Testis (tissue), 3 donors: ENCODE measurements around the gene TSHZ3. TPM values are rescaled to one million over a fixed set of nuclear protein-coding genes. Genes with fewer than 3 reads are reported as not detected.

Experiments used
- DNase-seq: peaks from one replicate; pipeline ENCODE4 v3.0.0-alpha.2; 2019
- H3K27ac ChIP-seq, 2 donors: fragments of 200-600 bp; sonication (generic); one replicate each; pipeline ENCODE4 v1.5.1; 2019
- H3K27me3 ChIP-seq: fragments of 200-600 bp; sonication (generic); one replicate; pipeline ENCODE4 v1.5.1; 2019
- H3K36me3 ChIP-seq: fragments of 200-600 bp; sonication (generic); one replicate; pipeline ENCODE4 v1.5.1; 2017; ENCODE audit warnings: low read depth; ENCODE audit errors: missing control alignments
- H3K4me1 ChIP-seq: fragments of 200-600 bp; sonication (generic); one replicate; pipeline ENCODE4 v1.5.1; 2019
- H3K4me3 ChIP-seq, 2 donors: fragments of 200-600 bp; sonication (generic); one replicate each; pipeline ENCODE4 v1.5.1; 2017 to 2019
- H3K9me3 ChIP-seq: fragments of 200-600 bp; sonication (generic); one replicate; pipeline ENCODE4 v1.5.1; 2017
- POLR2A ChIP-seq: fragments of 450-650 bp; IDR thresholded peaks from one replicate; pipeline ENCODE4 v1.6.1; 2017; ENCODE audit warnings: antibody characterized with exemption, mild to moderate bottlenecking, moderate library complexity
- WGBS, 2 donors: methylation state at CpG; one replicate each; pipeline ENCODE4 v1.1.5; 2018; 5-methylcytosine and 5-hydroxymethylcytosine counted together
- intact Hi-C: fragments of 100-400 bp; cut with DNase I; formaldehyde crosslinking; loops from one replicate; pipeline ENCODE4 v1.15.1; 2023; ENCODE audit warnings: low total_unique reads
- polyA plus RNA-seq: library from polyadenylated mRNA; stranded (reverse); fragments of 350-450 nt; fragmentation: Illumina TruSeq; extraction: RNeasy Lipid Tissue Mini Kit (QIAGEN cat#74804); gene quantifications from one replicate; pipeline ENCODE4 v1.2.3, GENCODE V29; 2014; ENCODE audit warnings: low read depth, low replicate concordance; ENCODE audit not compliant: insufficient read depth
- total RNA-seq, 2 donors: library from RNA; depleted of rRNA; stranded (reverse); fragments of >200 nt; gene quantifications; one replicate each; pipeline ENCODE4 v1.2.3, GENCODE V29; 2016
- TF ChIP-seq, protein P1 (sequence below), 3 experiments: fragments of 450-650 bp in 2 of 3; fragments of 200-600 bp in 1 of 3; sonication (generic) in 1 of 3; IDR thresholded peaks; one replicate each; pipeline ENCODE4 v1.5.1; 2016 to 2019; ENCODE audit warnings: antibody characterized with exemption in 3 of 3, mild to moderate bottlenecking in 2 of 3, moderate library complexity in 1 of 3

Gene TSHZ3
- total and polyA plus RNA-seq, 3 donors from 2014 or later, result 6.8 to 12.7 (median 8.0) TPM

DNA sequence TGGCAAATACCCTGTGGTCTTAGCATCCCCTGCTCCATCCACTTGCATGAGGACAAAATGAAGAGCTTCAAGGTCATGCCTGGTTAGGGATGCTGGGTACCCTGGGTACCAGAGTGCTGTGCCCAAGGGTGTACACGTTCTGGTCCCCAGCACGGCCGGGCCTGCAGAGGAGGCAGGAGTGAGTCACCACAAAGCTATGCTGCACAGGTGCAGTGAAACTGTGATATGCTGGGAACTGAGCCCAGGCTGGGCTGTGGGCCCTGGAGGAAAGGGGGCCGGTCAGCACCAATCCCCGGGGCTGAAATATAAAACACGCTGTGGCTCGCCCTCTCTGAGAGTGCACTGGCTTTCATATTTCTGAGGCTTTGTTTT, 95.1 kb downstream of the TSHZ3 start:
- intact Hi-C loops, result no loop called here
- Histone ChIP-seq H3K36me3 (no peaks in the 10 kb centered on the region), H3K27ac (no peak overlapping the region), H3K4me3 (no peak overlapping the region), H3K4me1 (no peaks in the 10 kb centered on the region), H3K27me3 (no peaks in the 10 kb centered on the region), H3K9me3 (no peaks in the 10 kb centered on the region)
- no peak for TF ChIP-seq POLR2A
- TF ChIP-seq, protein P1, sequence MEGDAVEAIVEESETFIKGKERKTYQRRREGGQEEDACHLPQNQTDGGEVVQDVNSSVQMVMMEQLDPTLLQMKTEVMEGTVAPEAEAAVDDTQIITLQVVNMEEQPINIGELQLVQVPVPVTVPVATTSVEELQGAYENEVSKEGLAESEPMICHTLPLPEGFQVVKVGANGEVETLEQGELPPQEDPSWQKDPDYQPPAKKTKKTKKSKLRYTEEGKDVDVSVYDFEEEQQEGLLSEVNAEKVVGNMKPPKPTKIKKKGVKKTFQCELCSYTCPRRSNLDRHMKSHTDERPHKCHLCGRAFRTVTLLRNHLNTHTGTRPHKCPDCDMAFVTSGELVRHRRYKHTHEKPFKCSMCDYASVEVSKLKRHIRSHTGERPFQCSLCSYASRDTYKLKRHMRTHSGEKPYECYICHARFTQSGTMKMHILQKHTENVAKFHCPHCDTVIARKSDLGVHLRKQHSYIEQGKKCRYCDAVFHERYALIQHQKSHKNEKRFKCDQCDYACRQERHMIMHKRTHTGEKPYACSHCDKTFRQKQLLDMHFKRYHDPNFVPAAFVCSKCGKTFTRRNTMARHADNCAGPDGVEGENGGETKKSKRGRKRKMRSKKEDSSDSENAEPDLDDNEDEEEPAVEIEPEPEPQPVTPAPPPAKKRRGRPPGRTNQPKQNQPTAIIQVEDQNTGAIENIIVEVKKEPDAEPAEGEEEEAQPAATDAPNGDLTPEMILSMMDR (IDR thresholded peaks at IDR 0.05), result no peak
- no peak for DNase-seq
- 13 to 30% methylated on average over 4 to 7 of the region's 7 CpGs for WGBS, 2 donors

DNA sequence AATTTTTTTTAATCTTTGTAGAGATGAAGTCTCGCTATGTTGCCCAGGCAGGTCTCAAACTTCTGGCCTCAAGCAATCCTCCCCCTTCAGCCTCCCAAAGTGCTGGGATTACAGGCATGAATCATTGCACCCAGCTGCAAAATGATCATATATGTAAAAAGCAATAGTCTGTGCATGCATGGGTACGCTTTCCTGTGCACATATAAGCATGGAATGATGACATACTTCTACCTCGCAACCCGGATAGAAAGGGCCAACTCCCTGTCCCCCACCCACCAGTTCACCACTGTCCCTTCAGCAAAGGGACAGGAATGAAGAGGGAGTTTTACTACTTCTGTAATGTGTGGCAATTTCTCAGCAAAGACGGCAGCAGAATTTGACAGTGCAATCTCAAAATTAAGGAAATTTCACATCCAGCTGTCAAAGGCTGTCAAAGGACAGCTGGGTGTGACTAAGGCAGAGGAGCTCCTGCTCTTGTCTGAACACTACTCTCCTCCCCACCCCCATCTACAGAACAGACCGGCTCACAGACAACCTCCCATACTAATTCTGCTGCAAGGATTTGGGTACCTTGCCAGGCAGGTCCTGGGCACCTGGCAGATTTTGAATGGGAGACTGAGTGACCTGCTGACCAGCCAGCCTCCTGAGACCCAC, 95.6 kb downstream of the TSHZ3 start:
- WGBS, 2 donors, result 87 to 91% methylated on average over 6 of the region's 6 CpGs
- Histone ChIP-seq H3K27ac (no peak overlapping the region), H3K9me3 (no peaks in the 10 kb centered on the region), H3K4me3 (no peak overlapping the region), H3K4me1 (no peaks in the 10 kb centered on the region), H3K36me3 (no peaks in the 10 kb centered on the region), H3K27me3 (no peaks in the 10 kb centered on the region)
- intact Hi-C loops, result no loop called here
- DNase-seq, result no peak
- no peak for TF ChIP-seq POLR2A
- TF ChIP-seq, protein P1 (IDR thresholded peaks at IDR 0.05), result no peak

DNA sequence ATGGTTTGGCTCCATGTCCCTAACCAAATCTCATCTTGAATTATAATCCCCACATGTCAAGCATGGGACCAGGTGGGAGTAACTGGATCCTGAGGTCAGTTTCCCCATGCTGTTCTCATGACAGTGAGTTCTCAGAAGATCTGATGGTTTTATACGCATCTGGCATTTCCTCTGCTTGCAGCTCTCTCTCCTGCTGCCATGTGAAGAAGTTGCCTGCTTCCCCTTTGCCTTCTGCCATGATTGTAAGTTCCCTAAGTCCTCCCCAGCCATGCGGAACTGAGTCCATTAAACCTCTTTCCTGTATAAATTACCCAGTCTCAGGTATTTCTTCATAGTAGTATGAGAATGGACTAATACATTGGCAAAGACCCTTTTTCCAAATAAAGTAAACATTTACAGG, 96.8 kb downstream of the TSHZ3 start:
- H3K27me3 ChIP-seq, result no peaks in the 10 kb centered on the region
- WGBS, 2 donors, result 85 to 92% methylated on average over 2 of the region's 2 CpGs
- H3K36me3 ChIP-seq, result no peaks in the 10 kb centered on the region
- no peaks in the 10 kb centered on the region for H3K4me1 ChIP-seq
- no peaks in the 10 kb centered on the region for H3K9me3 ChIP-seq
- no peak overlapping the region for H3K4me3 ChIP-seq
- TF ChIP-seq, protein P1 (IDR thresholded peaks at IDR 0.05), result no peak
- TF ChIP-seq POLR2A, result no peak
- no peak for DNase-seq
- H3K27ac ChIP-seq, result no peak overlapping the region
- intact Hi-C loops, result no loop called here

DNA sequence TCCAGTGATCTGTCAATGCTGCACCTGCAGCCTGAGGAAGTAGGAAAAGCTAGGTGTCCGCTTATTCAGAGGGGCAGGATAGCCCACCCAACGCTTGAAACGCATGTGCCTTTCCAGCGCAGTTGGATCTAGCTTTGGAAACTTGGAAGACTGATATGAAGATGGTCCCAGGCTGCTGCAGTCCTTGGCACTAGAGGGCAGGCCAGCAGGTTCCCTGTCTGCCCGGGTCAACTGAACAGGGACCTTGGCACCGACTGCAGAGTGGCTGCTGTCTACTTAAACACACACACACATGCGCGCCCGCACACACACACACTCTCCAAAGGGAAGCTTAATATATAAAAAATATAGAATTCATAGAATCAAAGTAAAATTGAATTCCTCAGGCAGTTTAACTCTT, 100.0 kb downstream of the TSHZ3 start:
- peak; percentile 62 for DNase-seq
- intact Hi-C loops, result no loop called here
- H3K4me3 ChIP-seq, result no peak overlapping the region
- H3K27ac ChIP-seq, result no peak overlapping the region
- no peaks in the 10 kb centered on the region for H3K27me3 ChIP-seq
- no peaks in the 10 kb centered on the region for H3K36me3 ChIP-seq
- WGBS, 2 donors, result 81 to 89% methylated on average over 4 to 9 of the region's 9 CpGs
- H3K9me3 ChIP-seq, result no peaks in the 10 kb centered on the region
- TF ChIP-seq, protein P1 (IDR thresholded peaks at IDR 0.05), result no peak
- no peak for TF ChIP-seq POLR2A
- H3K4me1 ChIP-seq, result no peaks in the 10 kb centered on the region

DNA sequence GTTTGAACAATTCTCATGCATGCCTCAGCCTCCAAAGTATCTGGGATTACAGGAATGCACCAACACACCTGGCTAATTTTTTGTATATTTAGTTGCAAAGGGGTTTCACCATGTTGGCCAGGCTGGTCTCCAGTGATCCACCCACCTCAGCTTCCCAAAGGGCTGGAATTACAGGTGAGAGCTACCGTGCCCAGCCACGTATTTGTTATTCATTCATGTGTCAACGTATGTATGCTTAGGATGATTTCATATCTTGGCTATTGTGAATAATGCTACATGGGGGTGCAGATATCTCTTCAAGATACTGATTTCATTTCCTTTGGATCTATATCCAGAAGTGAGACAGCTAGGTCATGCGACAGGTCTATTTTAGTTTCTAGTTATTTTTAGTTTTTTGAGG, 113.4 kb downstream of the TSHZ3 start:
- Histone ChIP-seq H3K4me1 (no peaks in the 10 kb centered on the region), H3K27ac (no peak overlapping the region), H3K36me3 (no peaks in the 10 kb centered on the region), H3K9me3 (no peaks in the 10 kb centered on the region), H3K27me3 (no peaks in the 10 kb centered on the region), H3K4me3 (no peak overlapping the region)
- 93 to 96% methylated on average over 4 of the region's 4 CpGs for WGBS, 2 donors
- TF ChIP-seq, protein P1 (IDR thresholded peaks at IDR 0.05), result no peak
- TF ChIP-seq POLR2A, result no peak
- DNase-seq, result no peak
- intact Hi-C loops, result no loop called here
